SH-SY5Y (cell line): Measurements from ENCODE around the gene GABRA1.

Experiments used
- GATA2 ChIP-seq: IDR thresholded peaks from 2 replicates; pipeline ENCODE4 v1.6.1; 2011; ENCODE audit warnings: mild to moderate bottlenecking, low read depth, low read length
- GATA3 ChIP-seq: IDR thresholded peaks from 2 replicates; pipeline ENCODE4 v1.6.1; 2011; ENCODE audit warnings: low read depth, mild to moderate bottlenecking, low read length, moderate library complexity

DNA sequence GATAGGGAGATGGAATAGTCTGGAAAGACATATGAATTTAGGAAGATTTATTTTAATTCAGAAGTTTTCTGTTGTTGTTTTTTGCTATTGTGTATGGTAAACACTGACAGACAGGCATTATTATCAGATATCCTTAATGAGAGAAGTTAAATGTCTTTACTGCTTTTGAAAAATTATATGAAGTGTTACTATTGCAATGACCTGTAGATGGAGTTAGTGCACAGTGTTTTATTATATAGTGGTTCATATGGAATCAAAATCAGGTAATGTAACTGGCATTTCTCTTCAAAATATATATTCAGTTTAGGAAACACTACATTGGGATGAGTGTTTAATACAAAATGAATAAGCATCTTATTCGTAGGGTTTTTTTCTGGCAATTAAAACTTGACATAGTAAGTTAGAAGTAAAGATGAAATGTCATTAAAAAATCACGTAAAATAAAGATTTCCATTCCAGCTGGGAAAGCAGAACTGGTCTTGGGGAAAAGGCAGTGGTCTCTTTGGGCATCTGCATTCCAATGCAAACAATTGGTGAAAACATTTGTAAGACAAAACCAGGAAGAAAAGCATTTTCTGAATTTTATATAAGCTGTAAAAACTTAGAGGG, 3.9 kb downstream of the GABRA1 start:
- TF ChIP-seq GATA2 (no peak), GATA3 (no peak)
